ENCODE results near the gene DCAF11. TPM values are rescaled to one million over a fixed set of nuclear protein-coding genes. Genes with fewer than 3 reads are reported as not detected.

The DCAF11 gene
- total and polyA plus RNA-seq, 4 donors = 26.4 to 153 (median 64.2) TPM

- TF ChIP-seq CTCF (IDR thresholded peaks at IDR 0.05; ENCODE audit: control extremely low read depth, extremely low read depth) = no peak
- DNase-seq (no peak), ATAC-seq (ENCODE audit: insufficient read depth, low FRiP score) (no peak)
- WGBS, 2 donors = 83 to 87% methylated on average over 3 of the region's 3 CpGs
- peaks cover 0 to 7% (median 0%) of the 10 kb centered on the region in 3 donors for H3K27me3 ChIP-seq (ENCODE audit: control insufficient read depth in 3 of 3, insufficient read depth in 3 of 3, low read length in 2 of 3)
- no peak overlapping the region for H3K4me3 ChIP-seq
- H3K36me3 ChIP-seq (ENCODE audit: control insufficient read depth in 4 of 4, insufficient read depth in 4 of 4, low read length in 4 of 4) = no peaks in the 10 kb centered on the region
- H3K9me3 ChIP-seq (ENCODE audit: control insufficient read depth in 4 of 4, insufficient read depth in 3 of 4, low read length in 3 of 4) = no peaks in the 10 kb centered on the region
- peaks cover 0 to under 1% (median 0%) of the 10 kb centered on the region in 5 donors for H3K4me1 ChIP-seq (ENCODE audit: control insufficient read depth in 5 of 5, insufficient read depth in 5 of 5, low read length in 5 of 5)
- H3K9ac ChIP-seq (ENCODE audit: insufficient read depth in 1 of 2, low read length in 2 of 2) = no peak overlapping the region
- no peak overlapping the region for H3K27ac ChIP-seq (ENCODE audit: low read depth in 1 of 2, low read length in 1 of 2)
Observed at GRCh38 chr14:24086193-24086955, 28.2 kb upstream of the DCAF11 start.

GRCh38 chr14:24087004-24087403 lies 27.6 kb upstream of the DCAF11 start:
- Histone ChIP-seq H3K27ac (ENCODE audit: low read depth in 1 of 2, low read length in 1 of 2) (no peak overlapping the region), H3K36me3 (ENCODE audit: control insufficient read depth in 4 of 4, insufficient read depth in 4 of 4, low read length in 4 of 4) (no peaks in the 10 kb centered on the region), H3K9me3 (ENCODE audit: control insufficient read depth in 4 of 4, insufficient read depth in 3 of 4, low read length in 3 of 4) (no peaks in the 10 kb centered on the region), H3K4me1 (ENCODE audit: control insufficient read depth in 5 of 5, insufficient read depth in 5 of 5, low read length in 5 of 5) (no peaks in the 10 kb centered on the region), H3K27me3 (ENCODE audit: control insufficient read depth in 3 of 3, insufficient read depth in 3 of 3, low read length in 2 of 3) (peaks cover 0 to 7% (median 0%) of the 10 kb centered on the region in 3 donors), H3K4me3 (no peak overlapping the region), H3K9ac (ENCODE audit: insufficient read depth in 1 of 2, low read length in 2 of 2) (no peak overlapping the region)
- 81 to 87% methylated on average over 1 of the region's 1 CpG for WGBS, 2 donors
- DNase-seq (no peak), ATAC-seq (ENCODE audit: insufficient read depth, low FRiP score) (no peak)
- TF ChIP-seq CTCF (IDR thresholded peaks at IDR 0.05; ENCODE audit: control extremely low read depth, extremely low read depth) = no peak

GRCh38 chr14:24088095-24088494 lies 26.5 kb upstream of the DCAF11 start:
- H3K4me1 ChIP-seq (ENCODE audit: control insufficient read depth in 5 of 5, insufficient read depth in 5 of 5, low read length in 5 of 5) = no peaks in the 10 kb centered on the region
- no peaks in the 10 kb centered on the region for H3K36me3 ChIP-seq (ENCODE audit: control insufficient read depth in 4 of 4, insufficient read depth in 4 of 4, low read length in 4 of 4)
- peaks cover 0 to 5% (median 0%) of the 10 kb centered on the region in 3 donors for H3K27me3 ChIP-seq (ENCODE audit: control insufficient read depth in 3 of 3, insufficient read depth in 3 of 3, low read length in 2 of 3)
- no peak for ATAC-seq (ENCODE audit: insufficient read depth, low FRiP score)
- 85 to 90% methylated on average over 2 of the region's 2 CpGs for WGBS, 2 donors
- no peak overlapping the region for H3K27ac ChIP-seq (ENCODE audit: low read depth in 1 of 2, low read length in 1 of 2)
- H3K4me3 ChIP-seq = no peak overlapping the region
- no peaks in the 10 kb centered on the region for H3K9me3 ChIP-seq (ENCODE audit: control insufficient read depth in 4 of 4, insufficient read depth in 3 of 4, low read length in 3 of 4)
- no peak overlapping the region for H3K9ac ChIP-seq (ENCODE audit: insufficient read depth in 1 of 2, low read length in 2 of 2)
- no peak for TF ChIP-seq CTCF (IDR thresholded peaks at IDR 0.05; ENCODE audit: control extremely low read depth, extremely low read depth)
- no peak for DNase-seq
